Smooth muscle cell (in vitro differentiated cells): ENCODE measurements around the gene AMDHD2. TPM values are rescaled to one million over a fixed set of nuclear protein-coding genes. Genes with fewer than 3 reads are reported as not detected.
A peak's percentile ranks its signal among the peaks of the same experiment; 100 is the strongest.

Source experiments
- DNase-seq: peaks from one replicate; lab custom pipeline; 2025; ENCODE audit not compliant: unreplicated experiment; lab: John Stamatoyannopoulos, UW
- H2AFZ ChIP-seq: fragments of 200-600 bp; sonication (generic); 2 replicates; pipeline ENCODE4 v1.6.0; 2016; ENCODE audit warnings: antibody characterized with exemption, low read depth, mild to moderate bottlenecking
- H3F3A ChIP-seq: fragments of 200-600 bp; sonication (generic); 2 replicates; pipeline ENCODE4 v1.6.0; 2017; ENCODE audit warnings: antibody characterized with exemption, low read depth
- H3K27ac ChIP-seq: fragments of 200-600 bp; sonication (generic); 2 replicates; pipeline ENCODE4 v1.5.1; 2016; ENCODE audit warnings: low read depth, mild to moderate bottlenecking
- H3K27me3 ChIP-seq: fragments of 200-600 bp; sonication (generic); 2 replicates; pipeline ENCODE4 v1.6.1; 2016; ENCODE audit warnings: low read depth, mild to moderate bottlenecking
- H3K36me3 ChIP-seq: fragments of 200-600 bp; sonication (generic); 2 replicates; pipeline ENCODE4 v1.5.1; 2016; ENCODE audit warnings: low read depth
- H3K4me1 ChIP-seq: fragments of 200-600 bp; sonication (generic); 2 replicates; pipeline ENCODE4 v1.5.1; 2016; ENCODE audit warnings: low read depth
- H3K4me2 ChIP-seq: fragments of 200-600 bp; sonication (generic); 2 replicates; pipeline ENCODE4 v1.6.0; 2016; ENCODE audit warnings: mild to moderate bottlenecking
- H3K4me3 ChIP-seq: fragments of 200-600 bp; sonication (generic); 2 replicates; pipeline ENCODE4 v1.5.1; 2016; ENCODE audit warnings: mild to moderate bottlenecking
- H3K79me2 ChIP-seq: fragments of 200-600 bp; sonication (generic); 2 replicates; pipeline ENCODE4 v1.6.0; 2016; ENCODE audit warnings: low read depth, mild to moderate bottlenecking
- H3K9ac ChIP-seq: fragments of 200-600 bp; sonication (generic); 2 replicates; pipeline ENCODE4 v1.6.0; 2016; ENCODE audit warnings: low read depth
- H3K9me3 ChIP-seq: fragments of 200-600 bp; sonication (generic); replicated peaks from 2 replicates; pipeline ENCODE4 v1.5.1; 2016; ENCODE audit warnings: low read depth
- H4K20me1 ChIP-seq: fragments of 200-600 bp; sonication (generic); 2 replicates; pipeline ENCODE4 v1.6.0; 2016; ENCODE audit warnings: low read depth
- WGBS: methylation state at CpG from one replicate; pipeline ENCODE4 v1.1.7; 2016; ENCODE audit warnings: low lambda C conversion rate; 5-methylcytosine and 5-hydroxymethylcytosine counted together
- polyA plus RNA-seq: library from polyadenylated mRNA; unstranded; fragments of >200 nt; fragmentation: Nextera tagmentation; extraction: Ambion mirVana; gene quantifications from 2 replicates; pipeline ENCODE4 v1.2.1, GENCODE V29; 2016
- total RNA-seq: library from RNA; depleted of rRNA; stranded (reverse); fragments of >200 nt; gene quantifications from 2 replicates; pipeline ENCODE4 v1.2.3, GENCODE V29; 2014
- TF ChIP-seq, protein P1 (sequence below): fragments of 200-600 bp; sonication (generic); IDR thresholded peaks from 2 replicates; pipeline ENCODE4 v1.5.1; 2017; ENCODE audit warnings: borderline replicate concordance, mild to moderate bottlenecking, antibody characterized with exemption; ENCODE audit not compliant: insufficient read depth, poor library complexity, severe bottlenecking

Gene AMDHD2, protein sequence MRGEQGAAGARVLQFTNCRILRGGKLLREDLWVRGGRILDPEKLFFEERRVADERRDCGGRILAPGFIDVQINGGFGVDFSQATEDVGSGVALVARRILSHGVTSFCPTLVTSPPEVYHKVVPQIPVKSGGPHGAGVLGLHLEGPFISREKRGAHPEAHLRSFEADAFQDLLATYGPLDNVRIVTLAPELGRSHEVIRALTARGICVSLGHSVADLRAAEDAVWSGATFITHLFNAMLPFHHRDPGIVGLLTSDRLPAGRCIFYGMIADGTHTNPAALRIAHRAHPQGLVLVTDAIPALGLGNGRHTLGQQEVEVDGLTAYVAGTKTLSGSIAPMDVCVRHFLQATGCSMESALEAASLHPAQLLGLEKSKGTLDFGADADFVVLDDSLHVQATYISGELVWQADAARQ
- total RNA-seq (12.0 and 15.7 TPM in 2 replicates), polyA plus RNA-seq (14.2 and 20.8 TPM in 2 replicates)

DNA sequence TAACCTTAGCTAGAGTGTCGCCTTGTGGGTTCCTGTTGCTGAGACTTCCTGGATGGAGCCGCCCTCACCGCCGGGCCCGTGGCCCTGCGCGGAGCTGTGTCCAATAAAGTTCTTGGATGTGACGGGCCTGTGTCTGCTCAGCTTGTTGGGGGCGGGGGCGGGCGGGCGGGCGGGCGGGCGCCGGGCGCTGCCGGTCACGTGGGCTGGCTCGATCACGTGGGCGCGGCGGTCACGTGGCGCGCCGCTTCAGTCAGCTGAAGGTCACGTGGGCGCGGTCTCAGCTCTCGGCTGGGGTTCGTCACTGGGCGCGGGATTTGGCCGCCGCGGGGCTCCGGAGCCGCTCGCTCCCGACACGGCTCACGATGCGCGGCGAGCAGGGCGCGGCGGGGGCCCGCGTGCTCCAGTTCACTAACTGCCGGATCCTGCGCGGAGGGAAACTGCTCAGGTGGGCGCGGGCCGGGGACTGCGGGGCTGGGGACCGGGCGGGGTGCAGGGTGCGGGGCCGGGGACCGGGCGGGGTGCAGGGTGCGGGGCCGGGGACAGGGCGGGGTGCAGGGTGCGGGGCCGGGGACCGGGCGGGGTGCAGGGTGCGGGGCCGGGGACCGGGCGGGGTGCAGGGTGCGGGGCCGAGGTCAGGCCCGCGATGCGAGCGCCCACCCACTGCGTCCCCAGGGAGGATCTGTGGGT is at the start of gene AMDHD2:
AMDHD2 (plus strand) TSS at position 275 of the 687 bp plus-strand sequence; CDS start at position 363, 88 bp downstream.
- peak within 1 kb of the TSS; percentile 73 for H3K9ac ChIP-seq
- H3K9me3 ChIP-seq, result no peaks in the 10 kb centered on the region
- no peak within 1 kb of the TSS for H2AFZ ChIP-seq
- H3K79me2 ChIP-seq, result peaks cover 53% of the 10 kb centered on the region
- H3K4me1 ChIP-seq, result peaks cover 12% of the 10 kb centered on the region
- peak within 1 kb of the TSS; percentile 63 for H3K4me3 ChIP-seq
- DNase-seq, result peak; percentile 84
- H3F3A ChIP-seq, result no peaks in the 10 kb centered on the region
- TF ChIP-seq, protein P1, sequence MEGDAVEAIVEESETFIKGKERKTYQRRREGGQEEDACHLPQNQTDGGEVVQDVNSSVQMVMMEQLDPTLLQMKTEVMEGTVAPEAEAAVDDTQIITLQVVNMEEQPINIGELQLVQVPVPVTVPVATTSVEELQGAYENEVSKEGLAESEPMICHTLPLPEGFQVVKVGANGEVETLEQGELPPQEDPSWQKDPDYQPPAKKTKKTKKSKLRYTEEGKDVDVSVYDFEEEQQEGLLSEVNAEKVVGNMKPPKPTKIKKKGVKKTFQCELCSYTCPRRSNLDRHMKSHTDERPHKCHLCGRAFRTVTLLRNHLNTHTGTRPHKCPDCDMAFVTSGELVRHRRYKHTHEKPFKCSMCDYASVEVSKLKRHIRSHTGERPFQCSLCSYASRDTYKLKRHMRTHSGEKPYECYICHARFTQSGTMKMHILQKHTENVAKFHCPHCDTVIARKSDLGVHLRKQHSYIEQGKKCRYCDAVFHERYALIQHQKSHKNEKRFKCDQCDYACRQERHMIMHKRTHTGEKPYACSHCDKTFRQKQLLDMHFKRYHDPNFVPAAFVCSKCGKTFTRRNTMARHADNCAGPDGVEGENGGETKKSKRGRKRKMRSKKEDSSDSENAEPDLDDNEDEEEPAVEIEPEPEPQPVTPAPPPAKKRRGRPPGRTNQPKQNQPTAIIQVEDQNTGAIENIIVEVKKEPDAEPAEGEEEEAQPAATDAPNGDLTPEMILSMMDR, result no peak
- no peaks in the 10 kb centered on the region for H3K27me3 ChIP-seq
- peak within 1 kb of the TSS; percentile 72 for H3K27ac ChIP-seq
- no peaks in the 10 kb centered on the region for H3K36me3 ChIP-seq
- peaks cover 47% of the 10 kb centered on the region for H4K20me1 ChIP-seq
- under 1% methylated on average over 61 of the region's 83 CpGs for WGBS
- peak within 1 kb of the TSS; percentile 96 for H3K4me2 ChIP-seq

DNA sequence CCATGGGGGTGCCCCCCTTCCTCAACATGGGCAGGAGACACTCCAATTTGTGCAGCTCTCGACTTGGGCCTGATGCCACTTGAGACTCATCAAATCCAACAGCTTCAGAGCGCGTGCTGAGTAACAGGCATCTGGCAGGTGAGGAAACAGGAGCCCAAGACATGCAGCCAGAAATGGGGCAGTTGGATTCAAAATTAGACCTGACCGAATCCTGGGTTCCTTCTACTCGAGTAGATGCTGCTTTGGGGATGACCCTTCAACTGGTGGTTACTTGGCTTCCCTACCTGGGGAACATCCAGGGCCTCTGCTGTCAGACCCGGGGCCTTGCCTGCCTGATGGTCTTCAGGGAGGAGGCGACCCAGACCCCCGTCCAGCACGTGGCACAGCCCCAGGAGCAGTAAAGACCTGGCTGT is 49.6 kb upstream of the AMDHD2 start:
- no peak for DNase-seq
- no peaks in the 10 kb centered on the region for H3K27me3 ChIP-seq
- H3K4me1 ChIP-seq, result peaks cover 34% of the 10 kb centered on the region
- peaks cover 4% of the 10 kb centered on the region for H4K20me1 ChIP-seq
- peak overlapping the region; percentile 93 for H3K4me2 ChIP-seq
- WGBS, result 52% methylated on average over 9 of the region's 9 CpGs
- no peak overlapping the region for H2AFZ ChIP-seq
- no peaks in the 10 kb centered on the region for H3K36me3 ChIP-seq
- peaks cover 8% of the 10 kb centered on the region for H3F3A ChIP-seq
- no peak overlapping the region for H3K9ac ChIP-seq
- no peak overlapping the region for H3K27ac ChIP-seq
- peak overlapping the region; percentile 49 for H3K4me3 ChIP-seq
- TF ChIP-seq, protein P1, result no peak
- H3K9me3 ChIP-seq, result no peaks in the 10 kb centered on the region
- H3K79me2 ChIP-seq, result no peaks in the 10 kb centered on the region

DNA sequence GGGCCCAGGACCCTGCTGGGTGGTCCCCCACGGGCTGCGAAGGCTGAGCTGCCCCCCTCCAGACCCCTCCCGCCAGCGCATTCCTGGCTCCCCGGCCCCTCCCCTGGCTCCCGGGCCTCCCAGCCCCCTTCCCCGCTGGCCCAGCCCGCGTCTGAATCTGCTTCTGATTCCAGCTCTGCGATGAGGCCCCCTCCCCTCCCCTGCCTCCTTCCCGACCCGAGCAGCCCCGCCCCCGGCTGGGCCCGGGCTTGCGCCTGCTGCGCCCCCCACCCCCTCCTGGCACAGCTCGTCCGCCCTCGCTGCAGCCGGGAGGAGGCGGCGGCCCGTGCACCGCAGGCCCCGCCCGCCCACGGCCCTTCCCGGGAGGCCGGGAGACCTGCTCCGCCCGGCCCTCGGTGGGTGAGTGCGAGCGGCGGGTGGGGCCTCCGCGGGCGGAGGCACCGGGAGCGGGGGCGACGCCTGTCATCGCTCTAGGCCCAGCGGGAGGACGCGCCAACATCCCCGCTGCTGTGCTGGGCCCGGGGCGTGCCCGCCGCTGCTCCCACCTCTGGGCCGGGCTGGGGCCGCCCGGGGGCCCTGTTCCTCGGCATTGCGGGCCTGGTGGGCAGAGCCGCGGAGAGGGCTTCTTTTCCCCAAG is 49.0 kb upstream of the AMDHD2 start, which contains the start of gene NTN3:
NTN3 (plus strand) TSS at position 282 of the 637 bp plus-strand sequence. CDS start 405 bp downstream, outside the sequence.
- H3K9me3 ChIP-seq, result no peaks in the 10 kb centered on the region
- DNase-seq, result peak; percentile 25
- H3K27ac ChIP-seq, result no peak within 1 kb of the TSS
- H3K27me3 ChIP-seq, result no peaks in the 10 kb centered on the region
- H3K4me2 ChIP-seq, result peak within 1 kb of the TSS; percentile 93
- H3K36me3 ChIP-seq, result no peaks in the 10 kb centered on the region
- TF ChIP-seq, protein P1, result no peak
- peak within 1 kb of the TSS; percentile 49 for H3K4me3 ChIP-seq
- peaks cover 9% of the 10 kb centered on the region for H4K20me1 ChIP-seq
- H3K79me2 ChIP-seq, result no peaks in the 10 kb centered on the region
- H2AFZ ChIP-seq, result peak within 1 kb of the TSS; percentile 24
- peaks cover 34% of the 10 kb centered on the region for H3K4me1 ChIP-seq
- H3K9ac ChIP-seq, result no peak within 1 kb of the TSS
- WGBS, result 2% methylated on average over 19 of the region's 59 CpGs
- peaks cover 8% of the 10 kb centered on the region for H3F3A ChIP-seq
